Measurements from ENCODE around the gene PSMC1.
A peak's percentile ranks its signal among the peaks of the same experiment; 100 is the strongest.

The PSMC1 gene

DNA sequence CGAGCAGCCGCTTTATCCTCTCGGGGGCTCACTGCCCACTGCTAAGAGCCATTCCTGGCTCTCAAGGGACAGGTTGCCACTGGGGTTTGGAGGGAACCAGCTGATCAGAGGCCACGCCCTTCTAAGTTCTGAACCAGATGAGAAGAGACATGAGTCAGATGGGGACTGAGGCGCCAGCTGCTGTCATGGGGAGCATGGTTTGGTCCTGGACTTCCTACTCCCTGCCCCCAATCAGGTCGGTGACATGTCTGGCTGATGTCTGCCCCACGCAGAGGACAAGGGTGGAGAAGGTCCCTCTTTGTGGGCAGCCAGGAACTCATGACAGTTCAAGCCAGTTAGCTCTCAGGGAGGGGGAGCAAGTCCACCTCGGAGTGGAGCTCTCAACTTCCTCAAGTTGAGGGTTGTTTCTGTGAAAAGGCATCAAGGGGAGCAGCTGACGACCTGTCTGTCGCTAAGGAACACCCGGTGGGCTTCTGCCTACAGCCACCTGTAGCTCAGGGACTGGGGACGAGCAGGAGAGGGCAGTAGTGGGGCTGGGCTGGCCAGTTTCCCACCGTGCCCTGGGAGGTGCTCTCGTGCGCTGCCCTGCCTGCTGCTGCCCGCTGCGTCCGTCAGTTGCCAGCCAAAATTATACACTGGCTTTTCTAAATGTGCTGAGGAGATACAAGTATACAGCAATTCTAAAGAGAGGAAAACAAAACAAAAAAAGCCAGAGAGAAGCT is 20.5 kb downstream of the PSMC1 start:
- peak; percentile 20 to 24 for DNase-seq

DNA sequence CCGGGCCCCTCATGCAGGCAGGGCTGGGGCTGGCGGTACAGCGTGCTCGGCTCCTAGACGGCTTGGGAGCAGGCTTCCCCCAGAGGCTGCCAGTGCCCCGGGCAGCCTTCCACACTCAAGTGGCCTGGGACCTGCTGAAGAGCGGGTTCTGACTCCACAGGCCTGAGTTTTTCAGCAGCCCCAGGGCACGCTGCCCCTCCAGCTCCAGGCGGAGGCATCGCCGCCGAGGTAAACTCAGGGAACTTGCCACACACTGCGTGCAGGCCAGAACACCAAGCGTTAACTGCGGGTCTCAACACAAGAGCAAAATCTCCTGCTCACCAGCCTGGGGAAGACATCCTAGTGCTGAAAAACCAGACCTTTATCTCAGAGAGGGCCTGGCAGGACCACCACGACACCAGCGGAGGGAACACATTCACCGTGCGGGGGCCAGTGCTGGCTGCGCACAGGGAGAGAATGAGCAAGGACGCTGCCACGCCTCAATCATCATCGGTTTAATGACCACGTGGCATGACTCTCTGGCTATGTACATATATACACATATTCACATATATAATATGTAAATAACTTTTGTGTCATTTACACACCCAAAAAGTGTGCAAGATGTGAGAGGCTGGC is 21.3 kb downstream of the PSMC1 start:
- no peak for DNase-seq

DNA sequence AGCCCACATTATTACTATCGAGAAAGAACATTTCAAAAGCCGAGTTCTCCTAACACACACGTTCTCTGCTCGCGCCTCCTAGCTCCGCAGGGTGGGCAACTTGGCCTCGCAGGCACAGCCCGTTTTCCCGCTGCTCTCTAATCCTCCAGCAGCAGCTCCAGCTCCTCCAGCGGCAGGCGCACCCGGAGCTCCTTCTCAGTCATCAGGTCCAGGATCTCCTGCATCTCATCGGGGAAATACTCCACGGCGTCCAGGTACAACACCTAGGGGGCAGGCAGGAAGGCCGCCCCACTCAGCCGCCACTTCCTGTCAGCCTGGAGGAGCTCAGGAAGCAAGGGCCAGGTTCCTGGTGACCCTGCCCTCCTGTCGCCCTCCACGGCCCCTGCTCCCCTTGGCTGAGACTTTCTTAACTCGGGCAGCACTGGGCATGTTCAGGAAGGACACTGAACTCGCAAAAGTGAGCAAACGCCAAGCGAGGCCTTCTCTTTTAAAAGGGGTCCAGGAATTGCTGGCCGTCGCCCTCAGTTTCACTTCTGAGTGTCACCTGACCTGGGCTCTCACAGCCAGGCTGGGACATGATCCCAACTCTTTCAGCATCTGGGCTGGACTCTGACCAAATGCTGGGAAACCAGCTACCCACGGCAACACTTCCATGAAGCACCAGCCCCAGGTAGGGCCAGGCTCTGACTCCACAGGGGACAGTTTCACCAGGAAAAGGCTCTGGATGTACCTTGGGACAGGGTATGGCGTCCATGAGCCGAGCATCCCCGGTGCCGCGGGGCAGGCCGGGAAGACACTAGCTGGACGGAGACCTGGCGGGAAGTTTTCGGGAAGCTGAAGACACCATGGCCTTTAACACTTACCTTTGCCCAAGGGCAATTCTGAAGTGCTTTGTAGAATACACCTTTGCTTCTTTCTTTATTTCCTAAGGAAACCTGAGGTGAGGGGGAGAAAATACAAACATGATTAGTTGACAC is 22.1 kb downstream of the PSMC1 start:
- no peak for DNase-seq

DNA sequence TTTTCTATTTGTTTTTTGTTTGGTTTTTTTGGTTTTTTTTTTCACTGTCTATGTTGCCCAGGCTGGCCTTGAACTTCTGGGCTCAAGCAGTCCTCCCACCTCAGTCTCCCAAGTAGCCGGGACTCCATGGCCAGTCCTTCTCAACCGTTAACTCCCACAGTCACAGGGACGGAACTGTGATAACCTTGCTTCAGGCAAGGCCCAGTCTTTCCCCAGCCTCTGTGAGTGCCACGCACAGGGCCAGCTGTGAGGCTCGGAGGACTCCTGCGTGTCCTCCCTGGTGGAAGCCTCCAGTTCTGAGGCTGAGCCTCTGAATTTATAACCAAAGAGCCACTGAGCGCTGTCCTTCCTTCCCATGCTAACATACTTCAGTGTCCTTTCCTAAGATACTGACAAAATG is 23.7 kb downstream of the PSMC1 start:
- DNase-seq: no peak

DNA sequence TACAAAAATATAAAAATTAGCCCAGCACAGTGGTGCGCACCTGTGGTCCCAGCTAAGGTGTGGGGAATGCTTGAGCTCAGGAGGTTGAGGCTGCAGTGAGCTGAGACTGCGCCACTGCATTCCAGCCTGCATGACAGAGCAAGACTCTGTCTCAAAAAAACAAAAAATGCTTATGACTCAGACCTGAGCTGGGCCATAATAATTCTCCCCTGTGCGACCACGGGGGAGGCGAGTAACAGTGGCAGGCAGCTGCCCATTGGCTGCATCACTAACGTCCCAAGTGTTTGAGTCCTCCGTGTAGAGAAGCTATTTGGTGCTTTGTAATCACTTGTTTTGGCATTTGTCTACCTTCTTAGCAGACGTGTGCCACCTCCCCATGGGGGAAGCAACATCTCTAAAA is 24.9 kb downstream of the PSMC1 start:
- DNase-seq: no peak

DNA sequence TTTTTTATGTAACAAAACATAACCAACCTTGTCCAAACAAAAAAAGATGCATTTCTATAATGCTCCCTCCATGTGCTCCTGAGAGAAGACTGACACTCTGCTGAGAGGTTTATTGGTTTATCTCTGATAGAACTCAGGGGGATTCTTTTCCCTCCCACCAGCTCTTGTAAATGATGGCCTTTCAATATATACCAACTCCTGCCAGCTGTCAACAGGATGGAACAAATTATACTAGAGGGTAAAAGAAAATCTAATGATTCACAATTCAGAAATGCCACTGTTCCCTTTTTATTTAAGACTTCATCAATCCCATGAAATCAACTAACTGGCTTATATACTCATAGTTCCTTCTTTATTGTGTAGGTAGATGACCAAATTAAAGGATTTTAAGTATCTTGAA is 25.4 kb downstream of the PSMC1 start:
- DNase-seq: no peak

DNA sequence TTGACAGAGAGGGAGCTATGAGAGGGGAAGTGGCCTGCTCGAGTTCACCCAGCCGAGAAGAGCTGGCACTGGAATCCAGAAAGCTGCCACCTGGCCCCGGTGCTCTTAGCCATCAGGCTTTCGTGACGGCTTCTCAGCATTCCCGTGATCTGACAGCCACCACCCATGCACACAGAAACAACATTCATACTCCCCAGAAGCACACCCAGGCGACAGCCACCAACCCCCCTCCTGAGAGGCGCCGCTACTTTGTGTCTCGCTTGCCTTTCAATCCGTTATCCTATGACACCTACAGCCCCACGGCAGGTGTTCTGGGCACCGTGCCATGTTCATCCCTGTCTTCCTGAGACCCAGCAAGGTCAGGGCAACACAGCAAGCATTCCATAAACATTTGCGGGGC is 31.4 kb downstream of the PSMC1 start:
- DNase-seq: no peak

DNA sequence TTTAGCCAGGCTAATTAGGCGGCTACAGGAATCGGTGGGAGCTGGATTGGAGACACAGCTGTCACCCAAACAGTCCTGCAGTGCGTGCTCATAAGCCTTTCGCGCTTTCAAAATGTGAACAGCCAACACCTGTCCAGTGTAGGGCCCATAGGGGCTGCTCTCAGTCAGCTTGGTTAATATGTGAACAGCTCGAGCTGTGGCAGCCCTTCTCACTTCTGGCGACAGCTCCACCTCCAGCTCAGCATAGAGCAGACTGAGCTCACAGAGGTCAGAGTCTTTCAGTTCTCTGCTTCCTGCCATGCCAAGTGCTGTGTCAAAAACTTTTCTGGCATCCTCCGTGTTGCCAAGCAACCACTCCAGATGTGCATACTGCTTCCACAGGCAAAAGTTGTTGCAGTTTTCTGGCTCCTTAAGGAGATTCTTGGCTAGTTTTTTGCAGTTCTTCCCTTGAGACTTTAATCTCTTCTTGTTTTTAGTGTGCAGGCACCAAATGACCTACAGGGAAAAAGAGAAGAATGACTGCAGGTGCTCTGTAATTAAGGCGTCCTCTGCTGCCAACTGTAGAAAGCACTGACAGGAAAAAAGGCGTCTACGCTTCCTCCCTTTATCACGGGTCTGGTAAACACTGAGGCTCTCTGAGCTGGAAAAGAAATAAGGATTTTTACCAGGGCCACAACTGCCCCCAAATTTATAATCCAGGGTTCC is 32.5 kb downstream of the PSMC1 start:
- no peak for DNase-seq

DNA sequence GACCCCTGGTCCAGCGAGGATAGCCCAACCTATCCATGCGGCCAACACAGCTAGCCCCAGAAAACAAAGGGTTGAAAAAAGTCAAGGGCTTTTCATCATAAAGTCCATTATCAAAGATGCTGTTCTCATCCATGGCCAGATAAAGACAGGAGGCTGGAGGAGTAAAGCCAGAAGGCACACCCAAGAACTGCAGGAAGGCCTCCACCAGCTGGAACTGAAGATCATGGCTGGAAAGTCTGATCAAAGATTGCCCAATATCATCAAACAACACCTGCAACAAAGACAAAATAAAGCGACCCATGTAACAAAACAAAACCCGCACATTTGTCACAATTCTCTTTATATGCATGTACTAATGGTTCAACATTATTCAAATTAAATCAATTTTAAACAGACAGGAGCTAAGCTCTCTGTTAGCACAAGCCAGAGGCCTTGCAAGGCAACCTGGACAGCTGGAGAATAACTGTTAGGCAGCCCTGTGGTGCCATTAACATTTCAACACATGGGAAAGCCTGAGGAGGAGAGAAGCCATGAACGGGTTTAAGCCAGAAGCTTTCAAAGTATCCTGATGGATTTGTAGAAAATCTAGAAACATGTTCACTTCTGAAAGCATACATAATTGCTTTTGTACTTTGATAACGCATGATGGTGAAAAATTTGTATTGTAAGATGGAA is 34.1 kb downstream of the PSMC1 start:
- DNase-seq: no peak

DNA sequence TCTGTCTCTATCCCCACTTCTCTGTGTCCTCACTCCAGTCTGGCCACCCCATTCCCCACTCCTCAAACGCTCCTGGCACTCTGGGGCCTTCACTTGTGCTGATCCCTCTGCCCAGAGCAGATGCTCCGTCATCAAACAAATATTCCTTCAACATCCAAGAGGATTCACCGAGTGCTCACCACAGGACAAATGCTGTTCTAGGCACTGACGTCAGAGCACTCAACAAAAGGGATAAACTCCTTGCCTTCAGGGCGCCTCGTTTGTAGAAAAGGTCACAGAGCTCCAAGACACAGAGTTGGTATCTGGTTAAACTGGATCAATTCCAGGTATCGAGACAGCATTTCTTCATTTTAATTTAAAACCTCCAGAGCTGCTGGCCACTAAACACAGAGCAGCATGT is 35.3 kb downstream of the PSMC1 start:
- no peak for DNase-seq

DNA sequence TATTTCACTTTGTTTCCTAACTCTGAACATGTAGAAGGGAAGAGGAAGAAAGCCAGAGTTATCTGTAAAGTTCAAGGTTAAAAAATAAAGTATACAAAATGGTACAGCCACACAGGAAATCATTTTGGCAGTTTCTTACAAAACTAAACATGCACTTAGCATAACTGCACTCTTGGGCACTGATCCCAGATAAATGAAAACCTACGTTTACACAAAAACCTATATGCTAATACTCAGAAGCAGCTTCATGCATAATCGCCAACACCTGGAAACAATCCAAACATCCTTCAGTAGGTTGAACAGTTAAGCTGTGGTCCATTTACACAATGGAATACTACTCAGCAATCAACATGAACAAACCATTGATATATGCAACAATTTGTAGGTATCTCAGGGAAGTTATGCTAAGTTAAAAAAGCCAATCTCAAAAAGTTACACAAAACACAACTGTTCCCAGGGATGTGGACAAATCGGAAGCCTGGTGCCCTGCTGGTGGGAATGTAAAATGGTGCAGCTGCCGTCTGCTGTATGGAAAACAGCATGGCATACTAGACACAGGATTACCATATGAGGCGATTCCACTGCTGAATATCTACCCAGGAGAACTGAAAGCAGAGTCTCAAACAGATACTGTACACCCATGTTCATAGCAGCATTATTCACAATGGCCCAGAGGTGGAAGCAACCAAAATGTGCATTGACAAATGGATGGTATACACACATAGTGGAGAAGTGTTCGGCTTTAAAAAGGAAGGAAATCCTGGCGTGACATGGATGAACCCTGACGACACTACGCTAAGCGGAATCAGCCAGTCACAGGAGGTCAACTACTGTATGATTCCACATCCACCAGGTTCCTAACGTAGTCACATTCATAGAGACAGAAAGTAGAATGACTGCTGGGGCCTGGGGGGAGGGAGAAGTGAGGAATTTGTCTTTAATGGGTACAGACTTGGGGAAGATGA is 37.7 kb downstream of the PSMC1 start:
- DNase-seq: no peak

DNA sequence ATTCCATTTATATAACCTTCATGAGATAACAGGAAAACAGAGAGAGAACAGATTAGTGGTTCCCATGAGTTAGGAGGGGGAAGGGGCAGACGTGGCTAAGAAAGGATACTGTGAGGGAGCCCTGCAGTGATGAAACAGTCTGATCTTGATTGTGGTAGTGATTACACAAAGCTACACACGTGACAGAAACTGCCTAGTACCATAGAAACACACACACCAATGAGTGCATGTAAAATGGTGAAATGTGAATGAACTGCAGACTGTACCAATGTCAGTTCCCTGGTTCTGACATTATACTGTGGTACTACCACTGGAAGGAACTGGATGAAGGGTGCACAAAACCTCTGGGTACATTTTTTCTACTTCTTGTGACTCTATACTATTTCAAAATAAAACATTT is 38.5 kb downstream of the PSMC1 start:
- DNase-seq: no peak

DNA sequence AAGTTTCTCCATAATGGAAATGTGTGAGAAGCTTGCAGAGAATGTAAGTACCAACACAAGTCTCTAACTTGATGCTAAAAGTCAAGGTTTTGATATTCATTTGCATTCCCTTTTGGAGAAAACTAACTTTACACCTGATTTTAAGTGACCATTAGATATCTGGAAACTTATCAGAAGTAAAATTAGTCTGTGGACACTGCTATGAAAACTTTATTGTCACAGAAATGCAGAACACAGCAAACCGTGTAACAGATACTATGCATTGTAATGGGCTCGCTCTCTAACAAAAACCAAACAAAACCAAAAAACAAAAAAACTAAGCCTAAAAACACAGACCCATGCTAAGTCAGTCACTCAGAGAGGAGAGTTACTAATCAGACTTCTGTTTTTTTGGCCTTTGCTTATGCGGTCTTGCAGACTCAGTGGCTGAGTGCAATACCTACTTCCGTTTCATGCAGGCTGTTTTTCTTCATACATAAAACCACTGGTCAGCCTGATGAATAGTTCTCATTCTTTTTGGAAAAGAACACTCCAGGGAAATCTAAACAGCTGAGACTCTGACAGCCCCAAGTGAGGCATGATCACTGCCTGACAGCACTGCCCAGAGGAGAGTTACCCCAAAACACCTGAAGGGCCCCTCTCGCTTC is 39.6 kb downstream of the PSMC1 start:
- DNase-seq: no peak

DNA sequence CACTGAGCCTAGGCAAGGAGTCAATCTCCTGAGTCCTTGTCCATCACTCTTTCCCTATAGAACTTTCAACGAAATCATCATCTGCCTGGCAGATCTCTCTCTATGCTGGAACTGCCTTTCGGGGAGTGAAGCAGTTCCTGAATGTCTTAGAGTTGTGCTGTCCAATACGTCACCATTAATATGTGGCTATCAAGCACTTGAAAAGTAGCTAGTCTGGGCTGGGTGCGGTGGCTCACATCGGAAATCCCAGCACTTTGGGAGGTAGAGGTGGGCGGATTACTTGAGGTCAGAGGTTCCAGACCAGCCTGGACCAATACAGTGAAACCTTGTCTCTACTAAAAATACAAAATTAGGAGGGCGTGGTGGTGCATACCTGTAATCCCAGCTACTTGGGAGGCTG is 40.3 kb downstream of the PSMC1 start:
- no peak for DNase-seq

DNA sequence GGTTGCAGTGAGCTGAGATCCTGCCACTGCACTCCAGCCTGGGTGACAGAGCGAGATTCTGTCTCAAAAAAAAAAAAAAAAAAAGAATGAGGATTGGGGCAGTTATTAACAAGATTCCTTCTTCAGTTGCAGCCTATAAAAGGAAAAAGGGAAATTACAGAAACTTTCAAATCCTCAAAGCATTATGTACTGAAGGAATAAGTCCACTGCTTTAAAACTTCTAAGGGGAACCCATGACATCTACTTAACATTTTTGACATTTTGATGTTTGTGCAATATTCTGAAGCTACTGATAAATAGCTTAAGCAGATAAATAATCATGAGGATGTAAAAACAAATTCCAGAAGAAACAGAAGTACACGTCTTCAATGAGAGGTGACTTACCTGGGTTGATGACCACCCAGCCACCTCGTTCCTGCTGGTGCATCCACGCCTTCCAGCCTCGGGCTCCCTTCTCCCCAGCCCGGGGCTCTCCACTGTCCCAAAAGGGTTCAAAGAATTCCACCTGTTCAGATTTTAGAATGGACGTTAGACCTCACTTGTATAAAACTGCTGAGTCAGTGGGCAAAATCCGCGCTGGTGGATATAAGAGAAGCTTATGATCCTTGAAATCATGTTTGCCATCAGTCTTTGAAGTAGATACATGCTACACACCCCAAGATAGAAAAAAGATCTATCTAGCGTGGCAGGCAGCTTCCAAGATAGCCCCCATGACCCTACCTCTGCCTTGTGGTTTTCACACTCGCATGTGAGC is 41.7 kb downstream of the PSMC1 start:
- DNase-seq: no peak

DNA sequence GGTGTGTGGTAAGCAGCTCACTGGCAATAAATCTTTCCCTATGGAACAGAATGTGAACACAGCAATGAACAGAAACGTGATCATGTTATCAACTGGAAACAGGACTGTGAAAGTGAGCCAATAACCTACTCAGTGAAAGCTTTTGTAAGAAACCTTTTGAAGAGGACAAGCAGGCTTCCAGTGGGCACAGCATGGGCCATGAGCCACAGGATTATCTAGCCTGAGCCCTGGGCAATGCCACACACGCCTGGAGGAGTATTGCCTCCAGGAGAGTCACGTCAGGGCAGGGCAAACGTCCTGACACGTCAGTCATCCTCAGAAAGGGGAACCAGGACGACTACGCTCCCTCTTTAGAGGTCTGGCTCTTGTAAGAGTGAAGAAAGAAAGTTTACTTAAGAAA is 43.1 kb downstream of the PSMC1 start:
- no peak for DNase-seq

DNA sequence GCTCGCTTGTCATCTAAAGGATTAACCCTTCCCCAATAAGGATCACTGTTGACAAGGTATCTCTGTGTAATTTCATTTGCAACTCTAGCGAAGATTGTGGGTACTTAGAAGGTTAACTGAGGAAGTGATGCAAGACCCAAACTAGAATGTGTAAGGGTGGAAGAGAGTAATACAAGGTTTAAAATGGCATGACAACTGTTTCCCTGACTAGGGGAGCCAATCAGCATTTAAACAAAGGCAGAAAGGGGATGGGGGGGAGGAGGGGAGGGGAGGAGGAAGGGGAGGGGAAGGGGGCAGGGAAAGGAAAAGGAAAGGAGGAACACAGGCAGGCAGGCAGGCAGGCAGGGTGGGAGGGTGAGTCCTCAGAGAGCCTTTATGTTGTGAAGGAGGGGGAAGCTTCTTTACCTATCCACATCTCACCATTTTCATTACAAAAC is 44.3 kb downstream of the PSMC1 start:
- DNase-seq: no peak

DNA sequence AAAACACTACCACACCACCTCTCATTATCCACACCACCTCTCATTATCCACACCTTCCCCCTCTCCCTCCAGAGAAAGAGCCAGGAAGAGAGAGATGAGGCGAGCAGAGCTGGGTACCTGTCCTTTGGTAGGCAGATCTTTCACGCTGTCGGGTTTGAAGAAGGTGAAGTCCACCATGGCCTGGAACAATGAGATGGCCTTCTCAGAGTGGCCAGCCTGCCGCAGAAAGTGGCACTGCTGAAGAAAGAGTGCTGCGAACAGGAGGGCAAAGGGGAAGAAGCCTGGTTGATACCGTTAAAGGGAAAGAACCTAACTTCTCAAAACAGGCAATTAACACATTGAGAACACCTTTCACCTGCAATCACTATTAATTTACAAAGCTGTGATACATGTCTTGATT is 44.8 kb downstream of the PSMC1 start:
- DNase-seq: no peak

DNA sequence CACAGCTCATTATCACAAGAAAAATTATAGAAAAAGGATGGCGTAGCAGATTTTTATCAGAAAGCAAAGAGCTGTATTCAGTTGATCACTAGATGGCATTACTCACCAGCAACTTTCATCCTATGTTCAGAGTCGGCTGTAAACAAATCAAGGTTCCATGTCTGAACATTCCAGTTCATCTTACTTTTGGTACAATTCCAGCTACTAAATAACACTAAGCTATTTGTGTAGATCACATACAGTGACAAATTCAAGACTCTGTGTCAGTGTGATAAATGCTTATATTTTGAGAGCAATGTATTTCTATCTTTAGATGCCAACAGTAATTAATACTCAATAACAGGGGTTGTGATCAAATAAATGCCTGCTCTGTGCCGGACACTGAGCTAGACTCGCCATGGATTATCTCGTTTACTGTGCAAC is 45.3 kb downstream of the PSMC1 start:
- DNase-seq: no peak
